ENCODE results near the gene PPP1R3A.

PPP1R3A gene

GRCh38 chr7:113883096-113883495 is 35.7 kb downstream of the PPP1R3A start:
- no peak for DNase-seq (ENCODE audit: low spot score)

GRCh38 chr7:113880559-113880958 is 38.2 kb downstream of the PPP1R3A start:
- DNase-seq (ENCODE audit: low spot score) = no peak

- no peak for DNase-seq (ENCODE audit: low spot score)
Measured at GRCh38 chr7:113878394-113878992, 40.3 kb downstream of the PPP1R3A start.

GRCh38 chr7:113875224-113875623 is 43.6 kb downstream of the PPP1R3A start:
- DNase-seq (ENCODE audit: low spot score) = no peak

GRCh38 chr7:113873554-113874151 is 45.2 kb downstream of the PPP1R3A start:
- no peak for DNase-seq (ENCODE audit: low spot score)

GRCh38 chr7:113872981-113873380 is 45.8 kb downstream of the PPP1R3A start:
- no peak for DNase-seq (ENCODE audit: low spot score)

- no peak for DNase-seq (ENCODE audit: low spot score)
Measured at GRCh38 chr7:113867325-113867724, 51.5 kb downstream of the PPP1R3A start.

- DNase-seq (ENCODE audit: low spot score) = no peak
Measured at GRCh38 chr7:113856010-113856409, 62.8 kb downstream of the PPP1R3A start.

GRCh38 chr7:113840954-113841353 is 77.9 kb downstream of the PPP1R3A start:
- DNase-seq (ENCODE audit: low spot score) = no peak

GRCh38 chr7:113835367-113835766 is 83.4 kb downstream of the PPP1R3A start:
- no peak for DNase-seq (ENCODE audit: low spot score)

- DNase-seq (ENCODE audit: low spot score) = no peak
Measured at GRCh38 chr7:113832196-113832745, 86.5 kb downstream of the PPP1R3A start.

- DNase-seq (ENCODE audit: low spot score) = no peak
Measured at GRCh38 chr7:113831556-113831955, 87.3 kb downstream of the PPP1R3A start.

- DNase-seq (ENCODE audit: low spot score) = no peak
Measured at GRCh38 chr7:113828581-113828980, 90.2 kb downstream of the PPP1R3A start.

Measured in HuH-7.5 (cell line).